ENCODE results near the gene PES1.
"Not testable (repeated sequence)": the region's sequence is repeated elsewhere in the genome, so short reads cannot be mapped to it uniquely, and the experiment has no call there.

PES1 gene

DNA sequence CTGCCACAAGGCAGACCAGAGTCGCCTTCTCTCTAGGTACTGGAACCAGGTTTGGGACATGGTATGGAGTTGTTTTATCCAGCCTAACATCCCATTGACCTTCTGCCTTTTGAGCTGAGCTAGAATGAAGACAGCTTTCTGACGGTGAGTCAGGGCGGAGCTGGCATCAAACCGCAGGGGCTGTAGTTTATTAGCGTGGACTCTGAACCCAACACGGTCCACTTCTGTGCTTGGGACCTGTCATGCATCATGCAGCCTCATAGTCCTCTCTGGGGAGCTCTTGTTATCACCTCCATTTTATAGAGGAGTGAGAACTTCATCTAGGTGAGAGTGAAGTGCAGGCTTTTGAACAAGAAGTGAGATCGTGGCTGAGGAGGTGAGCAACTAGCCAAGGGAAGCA, 25.6 kb downstream of the PES1 start:
- no peak overlapping the region for H3K4me3 ChIP-seq (ENCODE audit: low read depth, low read length)
- TF ChIP-seq, protein P1, sequence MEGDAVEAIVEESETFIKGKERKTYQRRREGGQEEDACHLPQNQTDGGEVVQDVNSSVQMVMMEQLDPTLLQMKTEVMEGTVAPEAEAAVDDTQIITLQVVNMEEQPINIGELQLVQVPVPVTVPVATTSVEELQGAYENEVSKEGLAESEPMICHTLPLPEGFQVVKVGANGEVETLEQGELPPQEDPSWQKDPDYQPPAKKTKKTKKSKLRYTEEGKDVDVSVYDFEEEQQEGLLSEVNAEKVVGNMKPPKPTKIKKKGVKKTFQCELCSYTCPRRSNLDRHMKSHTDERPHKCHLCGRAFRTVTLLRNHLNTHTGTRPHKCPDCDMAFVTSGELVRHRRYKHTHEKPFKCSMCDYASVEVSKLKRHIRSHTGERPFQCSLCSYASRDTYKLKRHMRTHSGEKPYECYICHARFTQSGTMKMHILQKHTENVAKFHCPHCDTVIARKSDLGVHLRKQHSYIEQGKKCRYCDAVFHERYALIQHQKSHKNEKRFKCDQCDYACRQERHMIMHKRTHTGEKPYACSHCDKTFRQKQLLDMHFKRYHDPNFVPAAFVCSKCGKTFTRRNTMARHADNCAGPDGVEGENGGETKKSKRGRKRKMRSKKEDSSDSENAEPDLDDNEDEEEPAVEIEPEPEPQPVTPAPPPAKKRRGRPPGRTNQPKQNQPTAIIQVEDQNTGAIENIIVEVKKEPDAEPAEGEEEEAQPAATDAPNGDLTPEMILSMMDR (IDR thresholded peaks at IDR 0.05; ENCODE audit: borderline replicate concordance, insufficient read depth, low read depth, low read length): no peak

DNA sequence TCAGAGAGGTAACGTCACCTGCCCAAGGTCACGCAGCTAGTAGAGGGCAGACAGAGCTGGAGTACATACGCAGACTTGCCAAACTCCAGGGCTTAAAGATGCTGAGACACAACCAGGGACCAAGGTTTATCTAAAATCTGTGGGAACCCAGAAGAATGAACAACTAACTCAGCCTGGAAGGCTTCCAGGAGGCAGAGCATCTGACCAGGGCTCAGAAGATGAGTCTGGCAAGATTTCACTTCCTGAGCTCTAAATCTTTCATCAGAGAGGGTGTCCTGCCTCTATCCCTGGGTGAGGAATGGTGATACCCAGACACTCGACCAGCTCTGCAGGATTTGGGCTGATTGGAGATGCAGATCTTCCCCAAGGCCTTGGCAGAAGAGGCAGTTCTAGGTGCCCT, 26.4 kb downstream of the PES1 start:
- no peak overlapping the region for H3K4me3 ChIP-seq (ENCODE audit: low read depth, low read length)
- TF ChIP-seq, protein P1 (IDR thresholded peaks at IDR 0.05; ENCODE audit: borderline replicate concordance, insufficient read depth, low read depth, low read length): no peak

DNA sequence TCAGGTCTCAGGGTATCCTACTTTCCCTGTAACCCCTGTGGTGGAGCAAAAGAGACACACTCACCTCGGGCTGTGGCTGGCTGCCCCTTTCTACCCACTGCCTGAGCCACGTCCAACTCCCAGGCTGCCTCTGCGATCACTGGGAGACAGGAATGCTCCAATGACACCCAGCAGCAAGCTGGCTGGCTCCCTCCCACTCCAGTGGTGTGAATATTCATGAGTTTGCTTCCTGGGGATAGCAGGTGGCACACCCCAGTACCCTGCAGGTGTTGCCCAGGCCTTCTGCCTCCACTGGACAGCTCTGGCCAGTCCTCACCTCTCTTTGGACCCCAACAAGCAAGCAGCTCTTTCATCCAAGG, 27.0 kb downstream of the PES1 start:
- TF ChIP-seq, protein P1 (IDR thresholded peaks at IDR 0.05; ENCODE audit: borderline replicate concordance, insufficient read depth, low read depth, low read length): no peak

DNA sequence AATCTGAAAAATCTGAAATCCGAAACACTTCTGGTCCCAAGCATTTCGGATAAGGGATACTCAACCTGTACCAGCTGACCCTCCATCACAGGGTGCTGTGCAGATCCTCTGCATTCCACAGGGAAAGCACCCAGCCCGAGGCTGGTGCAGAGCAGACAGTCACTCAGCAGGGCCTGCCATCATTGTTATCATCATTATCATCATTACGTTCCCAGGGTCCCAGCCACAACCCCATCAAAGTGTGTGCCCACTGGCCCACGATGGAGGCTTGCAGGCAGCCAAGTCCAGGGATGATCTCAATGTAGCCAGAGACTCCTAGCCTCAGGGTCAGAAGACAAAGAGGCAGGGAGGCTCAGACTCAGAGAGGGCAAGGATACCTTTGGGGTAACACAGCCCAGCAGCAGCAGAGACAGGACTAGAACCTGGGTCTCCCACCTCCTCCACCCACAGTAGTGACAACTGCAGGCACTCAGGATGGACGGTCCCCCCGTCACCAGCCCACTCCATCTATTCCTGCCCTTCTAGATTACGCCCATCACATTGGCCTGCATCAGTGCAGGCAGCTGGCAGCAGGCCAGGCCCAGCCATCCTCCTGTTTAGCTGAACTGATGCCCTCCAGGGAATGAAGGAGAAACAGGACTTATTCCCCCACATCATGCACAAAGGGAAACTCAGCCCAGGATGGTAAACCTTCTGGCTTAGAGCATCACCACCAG, 27.5 kb downstream of the PES1 start:
- no peak overlapping the region for H3K4me3 ChIP-seq (ENCODE audit: low read depth, low read length)
- TF ChIP-seq, protein P1 (IDR thresholded peaks at IDR 0.05; ENCODE audit: borderline replicate concordance, insufficient read depth, low read depth, low read length): no peak

More for the DNA sequence above, 27.0 kb downstream of the PES1 start:
- no peak overlapping the region for H3K4me3 ChIP-seq (ENCODE audit: low read depth, low read length)

DNA sequence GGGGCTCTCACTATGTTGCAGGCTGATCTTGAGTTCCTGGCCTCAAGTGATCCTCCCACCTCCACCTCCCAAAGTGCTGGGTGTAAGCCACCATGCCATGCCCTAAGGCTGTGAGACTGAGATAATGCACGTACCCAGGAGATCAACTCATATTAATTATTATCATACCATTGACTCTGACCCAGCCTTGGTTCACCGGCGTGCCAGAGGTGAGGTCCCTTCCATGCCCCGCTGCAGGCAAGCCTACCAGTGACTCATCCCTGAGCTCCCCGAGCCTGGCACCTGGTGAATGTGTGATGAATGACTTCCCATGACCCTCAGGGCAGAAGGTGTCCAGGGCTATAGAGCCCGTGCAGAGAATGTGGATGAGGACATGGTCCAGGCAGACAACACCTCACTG, 29.3 kb downstream of the PES1 start:
- no peak overlapping the region for H3K4me3 ChIP-seq (ENCODE audit: low read depth, low read length)
- TF ChIP-seq, protein P1 (IDR thresholded peaks at IDR 0.05; ENCODE audit: borderline replicate concordance, insufficient read depth, low read depth, low read length): no peak

DNA sequence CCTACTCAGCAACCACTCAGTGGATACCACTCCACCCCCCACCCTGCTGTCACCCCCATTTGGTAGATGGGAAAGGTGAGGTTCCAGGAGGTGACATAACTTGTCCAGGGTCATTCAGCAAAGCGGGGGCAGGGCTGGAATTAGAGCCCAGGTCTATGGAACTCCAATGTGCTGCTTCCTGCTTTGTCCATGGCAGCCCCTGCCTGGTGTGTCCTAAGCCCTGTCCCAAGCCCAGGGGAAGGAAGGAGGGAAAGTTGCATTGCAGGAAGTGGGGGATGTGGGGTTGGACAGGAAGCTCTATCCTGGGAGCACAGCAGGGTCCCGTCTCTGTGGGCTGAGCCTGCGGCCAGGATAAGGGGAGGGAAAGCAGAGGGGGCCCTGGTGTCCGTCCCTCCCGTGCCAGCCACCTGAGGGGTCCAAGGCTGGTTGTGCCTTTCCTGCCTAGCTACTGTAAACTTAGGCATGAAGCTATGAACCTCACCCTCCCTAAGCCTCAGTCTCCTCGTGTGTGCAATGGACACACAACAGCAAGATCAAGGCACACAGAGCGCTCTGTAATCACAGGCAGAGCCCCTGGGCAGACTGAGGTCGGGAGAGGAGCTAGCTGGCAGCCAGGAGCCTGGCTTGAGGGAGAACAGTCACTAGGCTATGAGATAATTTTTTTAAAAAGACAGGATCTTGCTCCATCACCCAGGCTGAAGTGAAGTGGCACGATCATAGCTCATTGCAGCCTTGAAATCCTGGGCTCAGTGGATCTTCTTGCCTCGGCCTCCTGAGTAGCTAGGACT, 30.1 kb downstream of the PES1 start:
- no peak overlapping the region for H3K4me3 ChIP-seq (ENCODE audit: low read depth, low read length)
- TF ChIP-seq, protein P1 (IDR thresholded peaks at IDR 0.05; ENCODE audit: borderline replicate concordance, insufficient read depth, low read depth, low read length): no peak

DNA sequence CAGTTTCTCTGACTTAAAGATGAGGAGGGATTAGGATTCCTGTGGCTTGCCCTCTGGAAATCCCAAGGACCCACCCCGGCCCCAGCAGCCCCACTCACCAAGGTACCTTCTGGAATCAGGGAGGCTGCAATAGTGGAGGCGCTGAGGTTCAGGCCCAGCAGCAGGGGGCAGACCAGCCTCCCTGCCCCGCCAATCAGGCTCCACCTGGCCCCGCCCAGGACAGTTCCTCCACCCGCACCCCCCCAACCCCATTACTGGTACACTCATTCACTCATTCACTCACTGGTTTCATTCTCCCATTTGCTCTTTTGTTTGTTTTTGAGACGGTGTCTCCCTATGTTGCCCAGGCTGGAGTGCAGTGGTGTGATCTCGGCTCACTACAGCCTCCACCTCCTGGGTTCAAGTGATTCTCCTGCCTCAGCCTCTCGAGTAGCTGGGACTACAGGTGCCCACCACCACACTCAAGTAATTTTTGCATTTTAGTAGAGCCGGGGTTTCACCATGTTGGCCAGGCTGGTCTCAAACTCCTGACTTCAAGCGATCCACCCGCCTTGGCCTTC, 31.0 kb downstream of the PES1 start:
- not testable (repeated sequence) for H3K4me3 ChIP-seq (ENCODE audit: low read depth, low read length)
